ENCODE data around the gene STK32C. TPM values are rescaled to one million over a fixed set of nuclear protein-coding genes. Genes with fewer than 3 reads are reported as not detected.
"Not testable (repeated sequence)": the region's sequence is repeated elsewhere in the genome, so short reads cannot be mapped to it uniquely, and the experiment has no call there.

STK32C gene
- total RNA-seq, 4 donors from 2014 or later, result 5.0 to 8.9 (median 8.1) TPM

DNA sequence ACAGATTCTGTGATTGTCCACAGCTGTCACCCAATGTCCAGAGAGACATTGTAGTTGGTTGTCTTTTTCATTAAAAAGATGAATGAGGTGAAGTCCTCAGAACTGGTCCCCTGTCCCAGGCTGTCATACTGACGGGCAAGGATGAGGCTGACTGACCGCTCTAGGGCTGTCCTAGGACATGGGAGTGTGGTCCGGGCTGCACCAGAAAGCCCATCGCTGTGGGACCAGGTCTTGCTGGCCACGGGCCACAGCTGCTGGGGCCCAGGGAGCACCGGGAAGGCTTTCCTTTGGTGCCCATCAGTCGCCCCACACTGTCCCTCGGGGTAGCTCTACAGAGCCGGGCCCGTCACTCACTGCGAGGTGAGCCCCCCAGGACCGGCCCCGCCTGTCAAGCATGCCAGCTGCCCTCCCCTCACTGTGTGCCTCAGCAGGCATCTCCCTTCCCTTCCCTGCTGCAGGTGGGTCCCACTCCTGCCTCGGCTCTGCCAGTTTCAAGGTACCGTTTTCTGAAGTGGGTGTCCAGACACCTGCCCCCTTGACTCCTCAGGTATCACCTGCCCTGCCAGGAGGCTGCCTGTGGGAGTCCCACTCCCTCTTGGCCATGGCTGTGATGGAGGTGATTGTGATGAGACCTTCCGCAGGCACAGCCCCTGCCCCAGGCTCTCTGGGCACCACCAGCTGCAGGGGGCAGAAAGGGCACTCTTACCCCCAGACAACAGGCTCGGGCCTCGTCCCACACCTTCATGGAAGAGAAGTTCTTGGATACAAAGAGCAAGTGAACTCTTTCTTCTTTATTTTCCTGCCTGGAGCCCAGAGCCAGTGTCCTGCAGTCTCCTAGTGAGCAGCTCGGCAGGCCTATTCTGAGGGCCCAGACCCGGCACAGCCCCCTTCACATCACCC, 46.0 kb upstream of the STK32C start:
- no peak for DNase-seq (ENCODE audit: low spot score)
- ATAC-seq (ENCODE audit: low FRiP score), result no peak
- TF ChIP-seq, protein P1, sequence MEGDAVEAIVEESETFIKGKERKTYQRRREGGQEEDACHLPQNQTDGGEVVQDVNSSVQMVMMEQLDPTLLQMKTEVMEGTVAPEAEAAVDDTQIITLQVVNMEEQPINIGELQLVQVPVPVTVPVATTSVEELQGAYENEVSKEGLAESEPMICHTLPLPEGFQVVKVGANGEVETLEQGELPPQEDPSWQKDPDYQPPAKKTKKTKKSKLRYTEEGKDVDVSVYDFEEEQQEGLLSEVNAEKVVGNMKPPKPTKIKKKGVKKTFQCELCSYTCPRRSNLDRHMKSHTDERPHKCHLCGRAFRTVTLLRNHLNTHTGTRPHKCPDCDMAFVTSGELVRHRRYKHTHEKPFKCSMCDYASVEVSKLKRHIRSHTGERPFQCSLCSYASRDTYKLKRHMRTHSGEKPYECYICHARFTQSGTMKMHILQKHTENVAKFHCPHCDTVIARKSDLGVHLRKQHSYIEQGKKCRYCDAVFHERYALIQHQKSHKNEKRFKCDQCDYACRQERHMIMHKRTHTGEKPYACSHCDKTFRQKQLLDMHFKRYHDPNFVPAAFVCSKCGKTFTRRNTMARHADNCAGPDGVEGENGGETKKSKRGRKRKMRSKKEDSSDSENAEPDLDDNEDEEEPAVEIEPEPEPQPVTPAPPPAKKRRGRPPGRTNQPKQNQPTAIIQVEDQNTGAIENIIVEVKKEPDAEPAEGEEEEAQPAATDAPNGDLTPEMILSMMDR (IDR thresholded peaks at IDR 0.05), result no peak

DNA sequence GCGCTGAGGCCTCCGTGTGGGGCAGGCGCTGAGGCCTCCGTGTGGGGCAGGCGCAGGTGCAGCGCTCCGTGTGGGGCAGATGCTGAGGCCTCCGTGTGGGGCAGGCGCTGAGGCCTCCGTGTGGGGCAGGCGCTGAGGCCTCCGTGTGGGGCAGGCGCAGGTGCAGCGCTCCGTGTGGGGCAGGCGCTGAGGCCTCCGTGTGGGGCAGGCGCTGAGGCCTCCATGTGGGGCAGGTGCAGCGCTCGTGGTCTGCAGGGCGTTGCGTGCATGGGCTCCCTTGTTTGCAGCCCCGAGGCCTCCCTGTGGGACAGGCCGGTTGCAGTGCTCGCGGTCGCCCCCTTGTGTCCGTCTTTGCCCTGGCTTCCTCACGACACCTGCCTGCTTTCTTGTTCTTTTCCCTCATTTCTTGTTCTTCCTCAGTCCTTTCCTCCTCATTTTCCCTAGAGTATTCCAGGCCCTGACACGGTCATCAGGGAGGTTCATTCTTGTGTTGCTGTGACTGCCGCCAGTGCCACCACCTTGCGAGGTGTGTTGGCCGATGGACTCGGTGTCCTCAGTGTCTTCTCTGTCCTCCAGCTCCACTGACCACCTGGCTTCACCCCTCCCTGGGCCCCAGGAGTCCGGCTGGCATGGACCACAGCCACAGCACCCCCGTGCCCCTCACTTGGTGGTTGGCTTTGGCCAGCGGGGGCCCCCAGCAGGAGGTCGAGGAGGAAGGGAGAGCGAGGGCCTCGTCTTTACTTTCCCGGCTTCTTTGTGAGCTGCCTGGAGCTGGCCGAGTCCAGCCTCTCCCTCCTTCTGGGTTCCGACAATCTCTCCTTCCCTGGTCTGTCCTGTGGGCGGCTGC, 44.9 kb upstream of the STK32C start:
- TF ChIP-seq, protein P1 (IDR thresholded peaks at IDR 0.05), result peak in 1 of 3 donors; percentile 76
- DNase-seq (ENCODE audit: low spot score), result peak; percentile 81

DNA sequence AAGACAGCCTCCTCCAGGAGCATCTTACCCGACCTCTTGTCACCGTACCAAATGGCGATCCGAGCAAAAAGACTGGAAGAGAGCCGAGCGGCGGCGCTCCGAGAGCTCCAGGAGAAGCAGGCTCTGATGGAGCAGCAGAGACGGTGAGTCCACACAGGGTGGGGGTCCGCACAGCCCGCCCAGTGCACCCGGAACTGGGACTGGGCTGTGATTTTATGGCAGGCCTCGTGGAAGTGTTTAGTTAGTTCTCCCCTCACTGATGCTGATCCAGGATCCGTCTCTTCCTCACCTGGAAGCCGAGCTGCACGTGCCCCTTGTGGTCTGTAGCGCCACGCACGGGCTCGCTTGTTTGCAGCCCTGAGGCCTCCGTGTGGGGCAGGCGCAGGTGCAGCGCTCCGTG, 43.9 kb upstream of the STK32C start:
- DNase-seq (ENCODE audit: low spot score), result no peak
- TF ChIP-seq, protein P1 (IDR thresholded peaks at IDR 0.05), result no peak
- ATAC-seq (ENCODE audit: low FRiP score), result no peak

More for the DNA sequence above, 44.9 kb upstream of the STK32C start:
- not testable (repeated sequence) for ATAC-seq (ENCODE audit: low FRiP score)

DNA sequence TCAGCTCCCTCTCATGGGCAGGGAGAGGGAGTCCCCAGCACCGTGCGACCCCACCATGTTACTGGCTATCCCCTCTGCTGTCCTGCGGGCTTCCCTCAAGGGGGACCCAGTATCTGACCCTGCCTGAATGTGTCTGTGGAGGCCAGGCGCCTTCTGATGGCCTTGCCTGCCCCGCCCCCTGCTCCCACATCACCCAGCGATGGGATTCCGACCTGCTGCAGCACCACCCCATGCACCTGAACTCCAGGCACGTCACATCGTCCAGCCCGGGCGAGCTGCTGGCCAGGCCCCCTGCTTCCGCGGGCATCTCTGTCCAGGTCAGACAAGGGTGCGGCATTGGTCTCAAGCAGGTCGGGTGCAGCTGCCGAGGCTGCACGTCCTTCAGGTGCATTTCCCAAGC, 43.2 kb upstream of the STK32C start:
- ATAC-seq (ENCODE audit: low FRiP score), result no peak
- no peak for DNase-seq (ENCODE audit: low spot score)
- TF ChIP-seq, protein P1 (IDR thresholded peaks at IDR 0.05), result no peak

DNA sequence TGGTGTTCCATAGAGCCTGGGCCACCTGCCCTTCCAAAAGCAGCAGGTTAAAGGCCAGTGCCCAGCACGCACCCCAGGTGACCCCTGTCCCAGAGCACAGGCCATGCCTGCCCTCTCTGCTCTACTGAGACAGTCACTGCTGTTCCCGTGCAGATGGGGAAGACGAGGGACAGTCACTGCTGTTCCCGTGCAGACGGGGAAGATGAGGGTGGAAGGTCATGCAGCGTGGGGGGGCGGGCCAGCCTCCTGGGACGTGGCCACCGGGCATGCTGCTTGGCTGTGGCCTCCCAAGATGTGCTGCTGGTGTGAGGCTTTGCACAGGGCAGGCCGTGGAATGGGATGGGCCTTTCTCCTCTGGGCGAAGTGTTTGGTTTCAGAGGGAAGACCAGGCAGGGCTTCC, 42.6 kb upstream of the STK32C start:
- TF ChIP-seq, protein P1 (IDR thresholded peaks at IDR 0.05), result no peak

DNA sequence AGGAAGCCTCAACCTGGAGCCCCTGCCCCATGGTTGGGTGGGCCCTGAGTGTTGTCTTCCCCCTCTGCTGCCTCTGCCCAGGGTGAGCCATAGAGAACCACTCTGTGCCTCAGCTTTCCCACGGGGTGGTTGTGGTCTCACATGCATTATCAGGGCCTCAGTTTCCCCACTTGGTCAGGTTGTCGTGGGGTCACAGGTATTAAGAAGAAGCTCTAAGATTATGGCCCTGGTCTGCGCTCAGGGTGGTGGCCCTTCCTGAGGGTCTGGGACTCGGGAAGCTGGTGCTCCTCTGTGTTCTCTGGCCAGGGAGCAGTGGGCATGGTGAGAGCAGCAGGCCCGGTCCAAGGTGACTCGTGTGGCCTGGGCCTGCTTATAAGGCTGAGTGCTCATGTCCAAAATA, 42.0 kb upstream of the STK32C start:
- TF ChIP-seq, protein P1 (IDR thresholded peaks at IDR 0.05), result no peak
- DNase-seq (ENCODE audit: low spot score) (no peak), ATAC-seq (ENCODE audit: low FRiP score) (no peak)

More for the DNA sequence above, 42.6 kb upstream of the STK32C start:
- DNase-seq (ENCODE audit: low spot score) (no peak), ATAC-seq (ENCODE audit: low FRiP score) (no peak)

Measured in omental fat pad (tissue), 4 donors.